GM13977 (cell line): ENCODE data around the gene GPR55.

Experiments used
- DNase-seq: peaks from one replicate; pipeline ENCODE4 v3.0.0; 2012; ENCODE audit warnings: low spot score
- CTCF ChIP-seq: IDR thresholded peaks from 2 replicates; pipeline ENCODE4 v1.5.1; 2012; ENCODE audit warnings: mild to moderate bottlenecking, control low read depth; ENCODE audit not compliant: insufficient read depth; ENCODE audit errors: extremely low read depth, missing control alignments
- in situ Hi-C: fragments of 300-500 bp; cut with MboI; formaldehyde crosslinking; loops from one replicate; pipeline ENCODE4 v1.12.0; 2022; ENCODE audit warnings: low sequenced_read_pairs, low pct_unique_long_range_greater_than_20kb, mixed read lengths, inconsistent platforms; ENCODE audit not compliant: unreplicated experiment

The GPR55 gene

GRCh38 chr2:230901006-230901405, 24.0 kb downstream of the GPR55 start:
- in situ Hi-C loops, result loop anchor here (5.0 to 10.0 kb wide), 2 partner anchors 91 to 154 kb away; partner anchors contain the start of gene PSMD1
- TF ChIP-seq CTCF, result no peak
- no peak for DNase-seq

- in situ Hi-C loops, result loop anchor here (5.0 to 10.0 kb wide), 2 partner anchors 92 to 154 kb away; partner anchors contain the start of gene PSMD1
- no peak for TF ChIP-seq CTCF
- DNase-seq, result no peak
These were observed 24.6 kb downstream of the GPR55 start for GRCh38 chr2:230900336-230900995.

- no peak for DNase-seq
- in situ Hi-C loops, result loop anchor here (5.0 to 10.0 kb wide), 2 partner anchors 93 to 155 kb away; partner anchors contain the start of gene PSMD1
- no peak for TF ChIP-seq CTCF
These were observed 25.3 kb downstream of the GPR55 start for GRCh38 chr2:230899786-230900185.

GRCh38 chr2:230899287-230899686, 25.8 kb downstream of the GPR55 start:
- DNase-seq, result no peak
- in situ Hi-C loops, result no loop called here
- no peak for TF ChIP-seq CTCF

GRCh38 chr2:230898713-230899091, 26.3 kb downstream of the GPR55 start:
- in situ Hi-C loops, result no loop called here
- no peak for DNase-seq
- TF ChIP-seq CTCF, result no peak

GRCh38 chr2:230898016-230898712, 26.9 kb downstream of the GPR55 start:
- no peak for TF ChIP-seq CTCF
- in situ Hi-C loops, result no loop called here
- DNase-seq, result no peak
